SK-N-SH treated with all-trans-retinoic acid at 6 μM for 48 hours (cell line): ENCODE measurements around the gene SI.

ENCODE experiments used
- BACH2 ChIP-seq: fragments of 250-450 bp; sonication (Bioruptor Pico); IDR thresholded peaks from 2 replicates; pipeline ENCODE4 v1.9.0; 2021; ENCODE audit warnings: mild to moderate bottlenecking, borderline replicate concordance
- CSDC2 ChIP-seq: fragments of 250-450 bp; sonication (Bioruptor Pico); IDR thresholded peaks from 2 replicates; pipeline ENCODE4 v1.5.0; 2020; ENCODE audit warnings: mild to moderate bottlenecking, moderate library complexity
- ISL1 ChIP-seq: fragments of 250-450 bp; sonication (Bioruptor Pico); IDR thresholded peaks from 2 replicates; pipeline ENCODE4 v2.1.2; 2022; ENCODE audit warnings: mild to moderate bottlenecking, moderate library complexity
- OSR1 ChIP-seq: fragments of 250-450 bp; sonication (Bioruptor Pico); IDR thresholded peaks from 2 replicates; pipeline ENCODE4 v1.8.0; 2022; ENCODE audit warnings: moderate library complexity, mild to moderate bottlenecking, inconsistent platforms
- RARB ChIP-seq: fragments of 250-450 bp; sonication (Bioruptor Pico); IDR thresholded peaks from 2 replicates; pipeline ENCODE4 v1.8.0; 2021; ENCODE audit warnings: mild to moderate bottlenecking, moderate library complexity
- SNAI2 ChIP-seq: fragments of 250-450 bp; sonication (Bioruptor Pico); IDR thresholded peaks from 2 replicates; pipeline ENCODE4 v1.5.0; 2020; ENCODE audit warnings: mild to moderate bottlenecking, moderate library complexity
- TOX ChIP-seq: fragments of 250-450 bp; sonication (Bioruptor Pico); IDR thresholded peaks from 2 replicates; pipeline ENCODE4 v1.8.0; 2021; ENCODE audit warnings: mild to moderate bottlenecking, moderate library complexity, borderline replicate concordance
- ZNF70 ChIP-seq: fragments of 450-650 bp; formaldehyde crosslinking; IDR thresholded peaks from 2 replicates; pipeline ENCODE4 v1.5.0; 2020; ENCODE audit warnings: mild to moderate bottlenecking, moderate library complexity
- TF ChIP-seq, protein P1 (sequence below): fragments of 250-450 bp; sonication (Bioruptor Pico); IDR thresholded peaks from 2 replicates; pipeline ENCODE4 v1.5.1; 2021; ENCODE audit warnings: mild to moderate bottlenecking, moderate library complexity
- TF ChIP-seq, protein P2 (sequence below): fragments of 250-450 bp; sonication (Bioruptor Pico); IDR thresholded peaks from 2 replicates; pipeline ENCODE4 v1.8.0; 2021; ENCODE audit warnings: low read depth, mild to moderate bottlenecking, moderate library complexity, borderline replicate concordance

- TF ChIP-seq BACH2 (CRISPR knock-in tag): no peak
- no peak for TF ChIP-seq ISL1 (CRISPR knock-in tag)
- TF ChIP-seq OSR1 (CRISPR knock-in tag): no peak
- TF ChIP-seq ZNF70: no peak
- TF ChIP-seq, protein P1, sequence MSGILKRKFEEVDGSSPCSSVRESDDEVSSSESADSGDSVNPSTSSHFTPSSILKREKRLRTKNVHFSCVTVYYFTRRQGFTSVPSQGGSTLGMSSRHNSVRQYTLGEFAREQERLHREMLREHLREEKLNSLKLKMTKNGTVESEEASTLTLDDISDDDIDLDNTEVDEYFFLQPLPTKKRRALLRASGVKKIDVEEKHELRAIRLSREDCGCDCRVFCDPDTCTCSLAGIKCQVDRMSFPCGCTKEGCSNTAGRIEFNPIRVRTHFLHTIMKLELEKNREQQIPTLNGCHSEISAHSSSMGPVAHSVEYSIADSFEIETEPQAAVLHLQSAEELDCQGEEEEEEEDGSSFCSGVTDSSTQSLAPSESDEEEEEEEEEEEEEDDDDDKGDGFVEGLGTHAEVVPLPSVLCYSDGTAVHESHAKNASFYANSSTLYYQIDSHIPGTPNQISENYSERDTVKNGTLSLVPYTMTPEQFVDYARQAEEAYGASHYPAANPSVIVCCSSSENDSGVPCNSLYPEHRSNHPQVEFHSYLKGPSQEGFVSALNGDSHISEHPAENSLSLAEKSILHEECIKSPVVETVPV: no peak
- TF ChIP-seq SNAI2 (CRISPR knock-in tag): no peak
- no peak for TF ChIP-seq CSDC2 (CRISPR knock-in tag)
- no peak for TF ChIP-seq RARB (CRISPR knock-in tag)
- TF ChIP-seq TOX (CRISPR knock-in tag): no peak
- TF ChIP-seq, protein P2, sequence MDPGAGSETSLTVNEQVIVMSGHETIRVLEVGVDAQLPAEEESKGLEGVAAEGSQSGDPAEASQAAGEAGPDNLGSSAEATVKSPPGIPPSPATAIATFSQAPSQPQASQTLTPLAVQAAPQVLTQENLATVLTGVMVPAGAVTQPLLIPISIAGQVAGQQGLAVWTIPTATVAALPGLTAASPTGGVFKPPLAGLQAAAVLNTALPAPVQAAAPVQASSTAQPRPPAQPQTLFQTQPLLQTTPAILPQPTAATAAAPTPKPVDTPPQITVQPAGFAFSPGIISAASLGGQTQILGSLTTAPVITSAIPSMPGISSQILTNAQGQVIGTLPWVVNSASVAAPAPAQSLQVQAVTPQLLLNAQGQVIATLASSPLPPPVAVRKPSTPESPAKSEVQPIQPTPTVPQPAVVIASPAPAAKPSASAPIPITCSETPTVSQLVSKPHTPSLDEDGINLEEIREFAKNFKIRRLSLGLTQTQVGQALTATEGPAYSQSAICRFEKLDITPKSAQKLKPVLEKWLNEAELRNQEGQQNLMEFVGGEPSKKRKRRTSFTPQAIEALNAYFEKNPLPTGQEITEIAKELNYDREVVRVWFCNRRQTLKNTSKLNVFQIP (CRISPR knock-in tag): no peak
Measured at GRCh38 chr3:164952966-164953365, 125.3 kb downstream of the SI start.
